Erythroblast (primary cell): Measurements from ENCODE around the gene SFTA2.

ENCODE experiments used
- GATA1 ChIP-seq: IDR thresholded peaks from 2 replicates; pipeline ENCODE4 v1.6.1; 2011; ENCODE audit warnings: low read depth, mild to moderate bottlenecking, control low read depth, low read length, moderate library complexity
- POLR2A ChIP-seq: IDR thresholded peaks from 2 replicates; pipeline ENCODE4 v1.6.1; 2011; ENCODE audit warnings: mild to moderate bottlenecking, low read length

GRCh38 chr6:30908700-30909099, 23.3 kb downstream of the SFTA2 start:
- TF ChIP-seq POLR2A, result no peak
- TF ChIP-seq GATA1, result no peak
